Endodermal cell (in vitro differentiated cells): ENCODE results near the gene SEMA5A. TPM values are rescaled to one million over a fixed set of nuclear protein-coding genes. Genes with fewer than 3 reads are reported as not detected.
A peak's percentile ranks its signal among the peaks of the same experiment; 100 is the strongest.

Source experiments
- DNase-seq: peaks from one replicate; pipeline ENCODE4 v3.0.0-alpha.2; 2017
- H3K27ac ChIP-seq: 2 replicates; pipeline ENCODE4 v1.5.1; 2013; ENCODE audit warnings: mild to moderate bottlenecking, low read depth, low read length, moderate library complexity
- H3K27me3 ChIP-seq: 2 replicates; pipeline ENCODE4 v1.6.1; 2013; ENCODE audit warnings: mild to moderate bottlenecking, low read length, moderate library complexity; ENCODE audit not compliant: insufficient read depth, control insufficient read depth, poor library complexity, severe bottlenecking
- H3K36me3 ChIP-seq: 2 replicates; pipeline ENCODE4 v1.7.0; 2013; ENCODE audit warnings: mild to moderate bottlenecking, low read length, moderate library complexity; ENCODE audit not compliant: control insufficient read depth, insufficient read depth
- H3K4me1 ChIP-seq: one replicate; pipeline ENCODE4 v1.7.0; 2013; ENCODE audit warnings: low read length; ENCODE audit not compliant: control insufficient read depth, insufficient read depth
- H3K4me3 ChIP-seq: 2 replicates; pipeline ENCODE4 v1.5.1; 2013; ENCODE audit warnings: mild to moderate bottlenecking, low read length, moderate library complexity
- H3K9ac ChIP-seq: 2 replicates; pipeline ENCODE4 v1.6.1; 2013; ENCODE audit warnings: mild to moderate bottlenecking, low read length, moderate library complexity; ENCODE audit not compliant: poor library complexity, severe bottlenecking; ENCODE audit errors: extremely low read depth
- H3K9me3 ChIP-seq: 2 replicates; pipeline ENCODE4 v1.6.1; 2013; ENCODE audit warnings: mild to moderate bottlenecking, low read length, moderate library complexity; ENCODE audit not compliant: control insufficient read depth
- H3K27ac Mint-ChIP-seq: 2 replicates; pipeline ENCODE4 v1.8.0; 2020; ENCODE audit warnings: mixed read lengths
- H3K27me3 Mint-ChIP-seq: 2 replicates; pipeline ENCODE4 v1.8.0; 2021; ENCODE audit warnings: mild to moderate bottlenecking, mixed read lengths; ENCODE audit not compliant: insufficient read depth
- H3K36me3 Mint-ChIP-seq: 2 replicates; pipeline ENCODE4 v1.8.0; 2020; ENCODE audit warnings: low read depth, mixed read lengths
- H3K4me1 Mint-ChIP-seq: 2 replicates; pipeline ENCODE4 v1.8.0; 2020; ENCODE audit warnings: mixed read lengths
- H3K4me3 Mint-ChIP-seq: 2 replicates; pipeline ENCODE4 v1.8.0; 2020; ENCODE audit warnings: mild to moderate bottlenecking, moderate library complexity, mixed read lengths
- H3K9me3 Mint-ChIP-seq: 2 replicates; pipeline ENCODE4 v1.8.0; 2020; ENCODE audit warnings: mild to moderate bottlenecking, mixed read lengths
- WGBS, 2 experiments: methylation state at CpG; one replicate each; pipeline versions ENCODE4 v1.1.5 to v1.1.7; 2013; ENCODE audit warnings: missing lambda C conversion rate in 2 of 2, mixed read lengths in 1 of 2; ENCODE audit not compliant: insufficient coverage in 1 of 2, insufficient read length in 1 of 2; 5-methylcytosine and 5-hydroxymethylcytosine counted together
- total RNA-seq, 2 donors: library from RNA; stranded (reverse); fragmentation: NEBNext Ultra II Directional in 1 of 2; extraction: Animal tissue kit (Norgen Biotek cat#: 25700) in 1 of 2; gene quantifications; 2 replicates in 1 of 2; 3 replicates in 1 of 2; pipeline ENCODE4 v1.2.1, GENCODE V29; 2021
- TF ChIP-seq, protein P1 (sequence below): fragments of 200-600 bp; sonication (generic); conservative IDR thresholded peaks from 2 replicates; pipeline ENCODE4 v1.5.0; 2021; ENCODE audit warnings: antibody characterized with exemption, mild to moderate bottlenecking

SEMA5A gene
- total RNA-seq, 2 donors from 2014 or later: 46.8 to 77.8 TPM

DNA sequence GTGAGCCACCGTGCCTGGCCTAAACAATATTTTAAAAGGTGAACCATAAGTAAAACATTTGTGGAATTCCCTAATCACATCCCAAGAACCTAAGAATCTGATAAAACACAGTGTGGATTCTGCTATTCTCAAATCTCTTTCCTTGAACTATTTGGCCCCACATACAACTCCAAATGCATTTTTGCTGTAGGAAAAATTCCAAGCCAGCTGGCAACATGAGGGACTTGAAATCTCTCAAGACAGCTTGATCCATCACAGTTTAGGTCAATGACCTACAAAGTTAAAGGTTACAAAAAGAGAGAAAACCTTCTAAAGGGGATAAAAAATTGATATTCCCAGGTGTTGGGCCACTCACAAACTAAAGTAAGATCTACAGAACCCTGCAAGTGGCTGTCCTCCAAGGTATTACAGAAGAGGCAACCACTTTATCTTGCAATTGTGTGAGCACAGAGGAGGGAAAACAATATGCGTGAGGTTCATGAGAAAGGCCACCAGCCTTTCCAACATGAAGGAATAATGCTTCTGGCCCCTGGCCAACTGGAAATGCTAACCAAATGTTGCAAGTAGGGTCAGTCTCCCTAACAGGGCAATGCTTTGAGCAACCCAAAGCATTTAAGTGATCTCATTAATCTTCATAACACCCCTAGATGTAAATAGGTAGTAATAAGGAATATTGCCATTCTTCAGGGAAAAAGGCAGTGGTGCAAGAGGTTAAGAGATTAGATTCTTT is 221.4 kb downstream of the SEMA5A start:
- Histone ChIP-seq H3K27ac (no peak overlapping the region), H3K9me3 (no peaks in the 10 kb centered on the region), H3K36me3 (peaks cover 32% of the 10 kb centered on the region), H3K27me3 (no peaks in the 10 kb centered on the region), H3K9ac (no peak overlapping the region), H3K4me3 (peak overlapping the region; percentile 2), H3K4me1 (no peaks in the 10 kb centered on the region)
- no peak overlapping the region for H3K4me3 Mint-ChIP-seq
- TF ChIP-seq, protein P1, sequence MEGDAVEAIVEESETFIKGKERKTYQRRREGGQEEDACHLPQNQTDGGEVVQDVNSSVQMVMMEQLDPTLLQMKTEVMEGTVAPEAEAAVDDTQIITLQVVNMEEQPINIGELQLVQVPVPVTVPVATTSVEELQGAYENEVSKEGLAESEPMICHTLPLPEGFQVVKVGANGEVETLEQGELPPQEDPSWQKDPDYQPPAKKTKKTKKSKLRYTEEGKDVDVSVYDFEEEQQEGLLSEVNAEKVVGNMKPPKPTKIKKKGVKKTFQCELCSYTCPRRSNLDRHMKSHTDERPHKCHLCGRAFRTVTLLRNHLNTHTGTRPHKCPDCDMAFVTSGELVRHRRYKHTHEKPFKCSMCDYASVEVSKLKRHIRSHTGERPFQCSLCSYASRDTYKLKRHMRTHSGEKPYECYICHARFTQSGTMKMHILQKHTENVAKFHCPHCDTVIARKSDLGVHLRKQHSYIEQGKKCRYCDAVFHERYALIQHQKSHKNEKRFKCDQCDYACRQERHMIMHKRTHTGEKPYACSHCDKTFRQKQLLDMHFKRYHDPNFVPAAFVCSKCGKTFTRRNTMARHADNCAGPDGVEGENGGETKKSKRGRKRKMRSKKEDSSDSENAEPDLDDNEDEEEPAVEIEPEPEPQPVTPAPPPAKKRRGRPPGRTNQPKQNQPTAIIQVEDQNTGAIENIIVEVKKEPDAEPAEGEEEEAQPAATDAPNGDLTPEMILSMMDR: no peak
- 91 to 100% methylated on average over 2 of the region's 2 CpGs for WGBS, 2 experiments
- no peak for DNase-seq
- peaks cover 12% of the 10 kb centered on the region for H3K36me3 Mint-ChIP-seq
- H3K9me3 Mint-ChIP-seq: no peaks in the 10 kb centered on the region
- H3K27me3 Mint-ChIP-seq: no peaks in the 10 kb centered on the region
- no peak overlapping the region for H3K27ac Mint-ChIP-seq
- peaks cover 5% of the 10 kb centered on the region for H3K4me1 Mint-ChIP-seq

- DNase-seq: no peak
- 90% methylated on average over 3 of the region's 3 CpGs; no CpG with 5 or more reads in 1 of the 2 experiments for WGBS, 2 experiments
- TF ChIP-seq, protein P1: no peak
- H3K36me3 Mint-ChIP-seq: peaks cover 22% of the 10 kb centered on the region
- H3K27ac ChIP-seq: no peak overlapping the region
- H3K27me3 Mint-ChIP-seq: no peaks in the 10 kb centered on the region
- H3K27ac Mint-ChIP-seq: no peak overlapping the region
- H3K4me3 Mint-ChIP-seq: no peak overlapping the region
- H3K4me3 ChIP-seq: no peak overlapping the region
- H3K9me3 ChIP-seq: no peaks in the 10 kb centered on the region
- no peaks in the 10 kb centered on the region for H3K4me1 ChIP-seq
- peaks cover 46% of the 10 kb centered on the region for H3K36me3 ChIP-seq
- H3K9ac ChIP-seq: no peak overlapping the region
- no peaks in the 10 kb centered on the region for H3K27me3 ChIP-seq
- peaks cover 5% of the 10 kb centered on the region for H3K4me1 Mint-ChIP-seq
- no peaks in the 10 kb centered on the region for H3K9me3 Mint-ChIP-seq
Observed at GRCh38 chr5:9320652-9321051, 225.2 kb downstream of the SEMA5A start.

DNA sequence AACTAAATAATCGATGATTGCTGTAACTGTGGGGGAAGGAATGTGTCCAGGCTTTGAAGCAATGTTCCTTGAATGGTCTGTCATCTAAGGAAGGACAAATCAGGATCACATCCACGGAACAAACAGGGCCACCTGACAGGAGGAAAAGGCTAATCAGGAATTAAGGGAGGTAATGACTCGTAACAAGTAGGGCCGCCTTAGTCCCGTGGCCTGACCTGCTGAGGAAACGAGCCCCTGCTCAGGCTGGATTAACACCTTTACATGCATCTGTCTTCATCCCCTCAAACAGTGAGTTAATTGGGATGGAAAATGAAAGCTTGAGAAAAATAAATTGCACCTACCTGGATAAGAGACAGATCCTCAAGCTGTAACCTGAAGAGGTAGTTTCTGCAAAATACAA is 227.8 kb downstream of the SEMA5A start:
- 88 to 93% methylated on average over 3 to 6 of the region's 6 CpGs for WGBS, 2 experiments
- H3K9me3 Mint-ChIP-seq: no peaks in the 10 kb centered on the region
- no peaks in the 10 kb centered on the region for H3K9me3 ChIP-seq
- no peak overlapping the region for H3K27ac ChIP-seq
- peaks cover 24% of the 10 kb centered on the region for H3K36me3 Mint-ChIP-seq
- no peaks in the 10 kb centered on the region for H3K27me3 Mint-ChIP-seq
- H3K36me3 ChIP-seq: peaks cover 71% of the 10 kb centered on the region
- H3K27me3 ChIP-seq: no peaks in the 10 kb centered on the region
- no peak overlapping the region for H3K4me3 ChIP-seq
- no peak overlapping the region for H3K4me3 Mint-ChIP-seq
- DNase-seq: no peak
- no peaks in the 10 kb centered on the region for H3K4me1 ChIP-seq
- TF ChIP-seq, protein P1: no peak
- H3K4me1 Mint-ChIP-seq: no peaks in the 10 kb centered on the region
- H3K27ac Mint-ChIP-seq: no peak overlapping the region
- H3K9ac ChIP-seq: no peak overlapping the region
